Left hindlimb (tissue), 1 donor: Measurements from ENCODE around the gene PLA2G2A.
"Not testable (repeated sequence)": the region's sequence is repeated elsewhere in the genome, so short reads cannot be mapped to it uniquely, and the experiment has no call there.

Experiments used
- DNase-seq: peaks from one replicate; pipeline ENCODE4 v3.0.0-alpha.2; 2018

PLA2G2A gene

GRCh38 chr1:19979494-19979977 lies at the start of gene PLA2G2A:
Gene PLA2G2A, minus strand, starts transcription at chr1:19979618. Its CDS starts 845 bp downstream, at chr1:19978773.
- no peak for DNase-seq

GRCh38 chr1:20028726-20029125 lies 49.3 kb upstream of the PLA2G2A start:
- no peak for DNase-seq

- no peak for DNase-seq
Measured at GRCh38 chr1:20028125-20028524, 48.7 kb upstream of the PLA2G2A start.

- no peak for DNase-seq
Measured at GRCh38 chr1:20017741-20018140, 38.3 kb upstream of the PLA2G2A start.

GRCh38 chr1:20014153-20014552 lies 34.7 kb upstream of the PLA2G2A start:
- no peak for DNase-seq

GRCh38 chr1:20010016-20010415 lies 30.6 kb upstream of the PLA2G2A start:
- no peak for DNase-seq

GRCh38 chr1:20009212-20009611 lies 29.8 kb upstream of the PLA2G2A start:
- DNase-seq, result no peak

GRCh38 chr1:20008391-20008841 lies 29.0 kb upstream of the PLA2G2A start:
- DNase-seq, result peak; percentile 31

- not testable (repeated sequence) for DNase-seq
Measured at GRCh38 chr1:19998823-19999222, 19.4 kb upstream of the PLA2G2A start.

- DNase-seq, result no peak
Measured at GRCh38 chr1:19990689-19991088, 11.3 kb upstream of the PLA2G2A start.

GRCh38 chr1:19990182-19990582 lies 10.8 kb upstream of the PLA2G2A start:
- DNase-seq, result not testable (repeated sequence)

- DNase-seq, result no peak
Measured at GRCh38 chr1:19988267-19989006, 9.0 kb upstream of the PLA2G2A start.

GRCh38 chr1:19987719-19988118 lies 8.3 kb upstream of the PLA2G2A start:
- no peak for DNase-seq

- DNase-seq, result not testable (repeated sequence)
Measured at GRCh38 chr1:19984409-19985016, 5.1 kb upstream of the PLA2G2A start.

GRCh38 chr1:19981507-19982312 lies 2.3 kb upstream of the PLA2G2A start:
- DNase-seq, result no peak

GRCh38 chr1:19981170-19981506 lies 1.7 kb upstream of the PLA2G2A start:
- no peak for DNase-seq

GRCh38 chr1:19980314-19980713 lies 896 bp upstream of the PLA2G2A start:
- DNase-seq, result no peak

- no peak for DNase-seq
Measured at GRCh38 chr1:19978143-19978542, 1.3 kb downstream of the PLA2G2A start.

- DNase-seq, result no peak
Measured at GRCh38 chr1:19976317-19977003, 3.0 kb downstream of the PLA2G2A start.

- DNase-seq, result no peak
Measured at GRCh38 chr1:19975423-19976193, 3.8 kb downstream of the PLA2G2A start.

GRCh38 chr1:19974822-19975416 lies 4.5 kb downstream of the PLA2G2A start:
- no peak for DNase-seq

- no peak for DNase-seq
Measured at GRCh38 chr1:19973616-19974015, 5.8 kb downstream of the PLA2G2A start.
